ENCODE measurements around the gene ZDHHC11B. TPM values are rescaled to one million over a fixed set of nuclear protein-coding genes. Genes with fewer than 3 reads are reported as not detected.
A peak's percentile ranks its signal among the peaks of the same experiment; 100 is the strongest.
"Not testable (repeated sequence)": the region's sequence is repeated elsewhere in the genome, so short reads cannot be mapped to it uniquely, and the experiment has no call there.

ZDHHC11B gene, protein sequence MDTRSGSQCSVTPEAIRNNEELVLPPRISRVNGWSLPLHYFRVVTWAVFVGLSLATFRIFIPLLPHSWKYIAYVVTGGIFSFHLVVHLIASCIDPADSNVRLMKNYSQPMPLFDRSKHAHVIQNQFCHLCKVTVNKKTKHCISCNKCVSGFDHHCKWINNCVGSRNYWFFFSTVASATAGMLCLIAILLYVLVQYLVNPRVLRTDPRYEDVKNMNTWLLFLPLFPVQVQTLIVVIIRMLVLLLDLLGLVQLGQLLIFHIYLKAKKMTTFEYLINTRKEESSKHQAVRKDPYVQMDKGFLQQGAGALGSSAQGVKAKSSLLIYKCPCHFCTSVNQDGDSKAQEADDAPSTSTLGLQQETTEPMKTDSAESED
- polyA plus RNA-seq (ENCODE audit: insufficient read length in 4 of 4), result 1 to 10 TPM; 1.7 to 7.7 (median 4.0) TPM

DNA sequence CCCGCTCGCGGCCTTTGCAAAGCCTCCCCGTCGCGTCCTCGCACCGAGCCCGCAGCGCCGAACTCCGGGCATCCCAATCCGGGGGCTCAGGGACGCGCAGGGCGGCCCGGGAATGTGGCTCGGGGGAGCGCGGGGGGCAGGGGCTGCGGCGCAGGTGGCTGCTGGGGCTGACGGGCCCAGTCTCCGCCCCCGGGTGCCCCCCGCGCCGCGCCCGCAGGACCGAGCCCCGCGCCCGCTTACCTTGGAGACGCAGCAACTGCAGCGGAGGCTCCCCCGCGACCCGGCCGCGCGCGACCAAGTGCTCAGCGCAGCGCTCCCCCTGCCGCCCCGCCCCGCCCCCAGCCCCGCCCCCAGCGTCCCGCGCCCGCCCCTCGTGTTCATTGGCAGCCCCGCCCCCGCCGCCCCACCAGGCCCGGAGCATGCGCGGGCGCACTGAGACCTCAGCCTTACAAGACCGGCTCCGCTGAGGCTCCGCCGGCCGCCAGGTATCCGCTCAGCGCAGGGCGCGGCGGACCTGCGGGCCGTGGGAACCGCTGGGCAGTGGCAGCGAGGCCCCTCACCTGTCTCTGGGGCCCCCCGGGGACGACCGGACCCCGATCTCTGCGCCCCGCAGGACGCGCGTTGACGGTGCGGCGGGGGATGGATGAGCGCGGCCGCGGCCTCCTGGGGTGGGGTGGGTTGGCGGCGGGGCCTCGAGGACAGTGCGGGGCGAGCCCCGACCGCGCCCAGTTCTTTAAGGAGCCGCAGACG, at the start of gene ZDHHC11B:
Gene ZDHHC11B (minus strand): TSS at position 302 of the 750 bp plus-strand sequence. CDS start 17,810 bp downstream, outside the sequence.
- DNase-seq (ENCODE audit: low read depth in 4 of 4, low spot score in 3 of 4), result peak in 3 of 4 donors; percentile 36 to 76 (median 63)

- not testable (repeated sequence) for DNase-seq (ENCODE audit: low read depth in 4 of 4, low spot score in 3 of 4)
These were observed 49.5 kb upstream of the ZDHHC11B start for GRCh38 chr5:834013-834412.

DNA sequence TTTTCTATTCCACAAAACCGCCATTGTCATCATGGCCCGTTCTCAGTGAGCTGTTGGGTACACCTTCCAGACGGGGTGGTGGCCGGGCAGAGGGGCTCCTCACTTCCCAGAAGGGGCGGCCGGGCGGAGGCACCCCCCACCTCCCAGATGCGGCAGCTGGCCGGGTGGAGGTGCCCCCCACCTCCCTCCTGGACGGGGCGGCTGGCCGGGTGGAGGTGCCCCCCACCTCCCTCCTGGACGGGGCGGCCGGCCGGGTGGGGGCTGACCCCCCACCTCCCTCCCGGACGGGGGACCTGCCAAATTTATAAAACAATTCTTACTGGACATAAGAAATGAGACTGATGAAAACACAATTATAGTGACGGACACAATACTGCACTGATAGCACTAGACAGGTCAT, 43.7 kb upstream of the ZDHHC11B start:
- DNase-seq (ENCODE audit: low read depth in 4 of 4, low spot score in 3 of 4), result not testable (repeated sequence)

- not testable (repeated sequence) for DNase-seq (ENCODE audit: low read depth in 4 of 4, low spot score in 3 of 4)
These were observed 41.0 kb upstream of the ZDHHC11B start for GRCh38 chr5:825544-825943.

DNA sequence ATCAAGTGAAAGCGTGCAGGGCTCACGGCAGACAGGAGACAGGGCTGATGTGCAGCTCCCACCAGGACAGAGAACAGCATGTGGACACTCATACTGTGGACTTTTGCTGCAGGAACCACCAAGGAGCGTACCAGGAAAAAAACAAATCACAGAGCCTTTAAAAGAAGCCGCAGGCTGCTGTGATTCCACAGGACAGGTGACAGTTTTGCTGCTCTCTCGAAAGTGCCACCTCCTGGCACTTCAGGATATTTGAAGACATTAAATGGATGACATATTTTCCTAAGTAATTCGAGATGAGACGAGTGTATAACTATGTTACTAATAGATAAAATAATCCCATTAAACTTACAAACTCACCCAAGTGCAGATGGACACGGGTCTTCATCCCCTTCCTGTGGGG, 37.0 kb upstream of the ZDHHC11B start:
- DNase-seq (ENCODE audit: low read depth in 4 of 4, low spot score in 3 of 4), result no peak

- no peak for DNase-seq (ENCODE audit: low read depth in 4 of 4, low spot score in 3 of 4)
These were observed 35.7 kb upstream of the ZDHHC11B start for GRCh38 chr5:820245-820644.

- DNase-seq (ENCODE audit: low read depth in 4 of 4, low spot score in 3 of 4), result no peak
These were observed 34.5 kb upstream of the ZDHHC11B start for GRCh38 chr5:819078-819477.

DNA sequence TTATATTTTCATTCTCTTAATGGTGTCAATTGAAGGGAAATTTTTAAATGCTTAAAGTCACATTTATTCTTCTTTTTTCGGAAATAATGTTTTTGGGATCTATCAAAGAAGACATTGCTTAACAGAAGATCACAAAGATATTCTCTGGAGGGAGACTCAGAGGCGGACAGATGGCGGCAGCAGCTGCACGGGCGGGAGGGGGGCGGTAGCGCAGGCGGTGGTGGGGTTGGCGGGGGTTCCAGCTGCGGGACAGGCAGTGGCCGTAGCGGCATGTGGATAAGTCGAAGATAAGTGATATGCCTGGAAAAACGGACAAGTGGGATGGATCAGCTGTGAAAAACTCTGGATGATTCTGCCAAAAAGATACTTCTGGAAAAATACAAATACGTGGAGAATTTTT, 31.6 kb upstream of the ZDHHC11B start:
- DNase-seq (ENCODE audit: low read depth in 4 of 4, low spot score in 3 of 4), result no peak

DNA sequence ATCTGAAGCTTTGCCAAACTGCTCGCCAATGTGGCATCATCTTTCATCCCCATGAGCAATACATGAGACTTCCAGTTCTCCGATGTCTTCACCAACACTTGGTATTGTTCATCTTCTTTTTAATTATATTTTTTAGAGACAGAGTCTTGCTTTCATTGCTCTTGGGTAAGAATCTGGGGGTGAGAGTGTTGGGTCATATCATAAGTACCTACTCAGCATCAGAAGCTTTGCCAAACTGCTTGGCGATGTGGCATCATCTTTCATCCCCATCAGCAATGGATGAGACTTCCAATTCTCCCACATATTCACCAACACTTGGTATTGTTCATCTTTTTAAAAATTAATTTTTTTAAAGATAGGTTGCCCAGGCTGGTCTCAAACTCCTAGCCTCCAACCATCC, 30.9 kb upstream of the ZDHHC11B start:
- DNase-seq (ENCODE audit: low read depth in 4 of 4, low spot score in 3 of 4), result no peak

DNA sequence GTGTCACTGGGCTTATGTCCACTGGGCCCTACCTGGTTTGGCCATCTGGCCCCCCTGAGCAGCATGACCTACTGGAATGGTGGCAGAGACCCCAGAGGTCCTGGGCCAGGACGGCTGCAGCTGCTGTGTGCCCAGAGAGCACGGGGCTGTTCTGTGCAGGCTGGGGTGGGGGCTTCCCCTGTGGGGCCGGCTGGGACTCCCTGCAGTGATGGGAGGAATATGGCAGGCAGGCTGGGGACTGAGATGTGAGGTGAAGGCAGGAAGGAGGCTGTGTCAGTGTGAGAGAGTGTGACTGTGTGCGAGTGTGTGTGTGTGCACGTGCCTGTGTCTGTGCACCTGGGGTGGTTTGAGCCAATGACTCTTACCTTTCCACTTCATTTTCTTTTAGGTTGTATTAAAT, 29.0 kb upstream of the ZDHHC11B start:
- not testable (repeated sequence) for DNase-seq (ENCODE audit: low read depth in 4 of 4, low spot score in 3 of 4)

- not testable (repeated sequence) for DNase-seq (ENCODE audit: low read depth in 4 of 4, low spot score in 3 of 4)
These were observed 26.9 kb upstream of the ZDHHC11B start for GRCh38 chr5:811384-811783.

DNA sequence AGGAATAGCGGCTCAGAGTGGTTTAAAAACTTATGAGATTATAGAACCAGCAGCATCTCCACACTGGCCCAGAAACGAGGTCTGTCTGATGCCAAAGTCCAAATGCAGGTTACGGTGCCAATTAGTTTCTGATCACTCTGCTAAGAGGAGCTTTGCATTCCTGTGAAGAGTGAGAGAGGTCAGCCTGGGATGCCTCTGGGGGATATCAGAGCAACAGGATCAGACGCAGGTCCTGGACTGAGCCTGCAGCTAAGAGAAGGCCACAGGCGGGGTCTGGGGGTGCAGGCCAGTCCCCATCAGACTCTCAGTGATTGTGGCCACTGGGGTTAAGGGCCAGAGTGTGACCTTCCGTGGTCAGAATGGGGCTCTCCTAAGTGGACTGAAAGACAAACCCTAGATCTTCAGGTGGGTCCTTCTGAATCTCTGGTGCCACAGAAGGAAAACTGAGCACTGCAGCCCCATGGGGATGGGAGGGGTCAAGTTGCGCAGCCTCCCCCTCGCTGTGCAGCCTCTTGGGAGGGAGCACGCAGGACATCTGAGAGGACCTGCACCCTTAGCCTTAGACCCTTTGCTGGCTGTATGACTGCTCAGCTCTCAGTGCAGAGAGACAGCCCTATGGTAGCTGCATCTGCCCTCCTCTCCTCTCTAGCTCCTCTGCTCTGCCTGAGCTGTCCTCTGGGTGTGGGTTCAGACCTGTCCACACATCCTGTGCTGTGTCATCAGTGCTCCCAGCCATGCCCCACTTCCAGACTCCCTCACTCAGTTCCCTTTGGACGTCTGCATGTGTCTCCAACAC, 23.4 kb upstream of the ZDHHC11B start:
- not testable (repeated sequence) for DNase-seq (ENCODE audit: low read depth in 4 of 4, low spot score in 3 of 4)

DNA sequence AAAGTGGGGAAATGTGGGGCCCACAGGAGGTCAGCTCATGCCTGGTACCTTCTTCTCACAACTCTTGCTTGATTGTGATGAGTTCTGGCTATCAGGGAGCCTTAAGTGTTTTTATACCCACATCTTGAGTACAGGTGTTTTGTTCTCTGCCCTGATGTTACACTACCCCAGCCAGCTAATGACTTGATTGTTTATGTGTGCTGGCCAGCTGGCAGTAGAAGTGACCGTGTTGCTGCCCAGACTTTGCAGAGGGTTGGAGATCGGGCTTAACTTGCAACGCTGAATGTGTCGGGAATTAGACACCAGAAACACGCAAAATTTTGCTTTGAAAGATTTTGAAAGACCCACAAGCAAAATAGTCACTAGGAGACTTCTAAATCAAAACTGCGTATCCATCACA, 16.9 kb upstream of the ZDHHC11B start:
- no peak for DNase-seq (ENCODE audit: low read depth in 4 of 4, low spot score in 3 of 4)

DNA sequence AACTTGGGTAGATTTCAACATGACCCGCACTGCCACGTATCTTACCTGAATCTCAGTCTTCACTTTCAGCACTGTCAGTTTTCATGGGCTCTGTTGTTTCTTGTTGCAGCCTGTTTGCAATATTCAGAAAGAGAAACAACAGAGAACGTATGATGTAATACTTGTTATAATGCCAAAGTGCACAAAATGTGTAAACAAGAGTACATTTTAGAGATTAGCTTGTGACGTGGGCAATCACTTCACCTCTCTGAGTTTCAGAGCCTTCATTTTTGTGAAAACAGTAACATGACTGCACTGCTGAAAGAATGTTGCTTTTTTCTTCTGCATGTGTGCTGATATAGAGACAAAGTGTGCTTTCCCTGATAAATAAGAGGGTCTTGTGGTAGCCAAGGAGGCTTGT, 16.5 kb upstream of the ZDHHC11B start:
- not testable (repeated sequence) for DNase-seq (ENCODE audit: low read depth in 4 of 4, low spot score in 3 of 4)

DNA sequence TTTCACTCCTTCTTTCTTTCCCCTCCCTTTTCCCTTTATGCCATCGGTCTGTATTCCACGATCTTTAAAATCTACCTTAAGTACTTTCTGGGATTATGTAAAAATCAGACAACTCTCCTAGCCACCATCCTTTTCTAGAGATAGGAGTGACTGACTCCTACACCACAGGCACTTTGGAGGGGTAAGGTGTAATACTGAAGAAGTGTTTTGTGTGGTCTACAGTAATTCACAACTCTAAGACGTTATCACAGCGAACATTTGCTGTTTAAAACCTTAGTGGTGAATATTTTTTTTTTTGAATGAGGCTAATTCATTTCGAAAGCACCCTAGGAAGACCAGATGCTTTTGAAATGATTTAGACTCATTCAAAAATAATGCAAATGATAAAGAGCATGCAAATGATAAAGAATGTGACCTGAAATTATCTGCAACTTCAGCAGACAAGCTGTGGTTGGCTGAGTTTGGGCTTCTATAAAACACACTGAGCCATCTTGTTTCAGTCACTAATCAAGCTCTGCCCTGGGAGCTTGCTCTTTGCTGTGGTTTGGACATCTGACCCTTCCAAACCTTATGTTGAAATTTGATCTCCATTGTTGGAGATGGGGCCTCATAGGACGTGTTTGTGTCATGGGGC, 14.1 kb upstream of the ZDHHC11B start:
- DNase-seq (ENCODE audit: low read depth in 4 of 4, low spot score in 3 of 4), result not testable (repeated sequence)

GRCh38 chr5:797986-798385, 13.5 kb upstream of the ZDHHC11B start:
- not testable (repeated sequence) for DNase-seq (ENCODE audit: low read depth in 4 of 4, low spot score in 3 of 4)

DNA sequence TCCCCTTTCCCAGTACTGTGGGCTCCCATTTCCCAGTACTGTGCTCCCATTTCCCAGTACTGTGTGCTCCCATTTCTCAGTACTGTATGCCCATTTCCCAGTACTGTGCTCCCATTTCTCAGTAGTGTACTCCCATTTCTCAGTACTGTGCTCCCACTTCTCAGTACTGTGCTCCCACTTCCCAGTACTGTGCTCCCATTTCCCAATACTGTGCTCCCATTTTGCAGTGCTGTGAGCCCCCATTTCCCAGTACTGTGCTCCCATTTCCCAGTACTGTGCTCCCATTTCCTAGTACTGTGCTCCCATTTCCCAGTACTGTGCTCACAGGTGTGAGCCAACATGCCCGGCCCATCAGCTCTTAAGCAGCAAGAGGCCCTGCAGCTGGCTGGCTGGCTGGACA, 11.3 kb upstream of the ZDHHC11B start:
- DNase-seq (ENCODE audit: low read depth in 4 of 4, low spot score in 3 of 4), result not testable (repeated sequence)

DNA sequence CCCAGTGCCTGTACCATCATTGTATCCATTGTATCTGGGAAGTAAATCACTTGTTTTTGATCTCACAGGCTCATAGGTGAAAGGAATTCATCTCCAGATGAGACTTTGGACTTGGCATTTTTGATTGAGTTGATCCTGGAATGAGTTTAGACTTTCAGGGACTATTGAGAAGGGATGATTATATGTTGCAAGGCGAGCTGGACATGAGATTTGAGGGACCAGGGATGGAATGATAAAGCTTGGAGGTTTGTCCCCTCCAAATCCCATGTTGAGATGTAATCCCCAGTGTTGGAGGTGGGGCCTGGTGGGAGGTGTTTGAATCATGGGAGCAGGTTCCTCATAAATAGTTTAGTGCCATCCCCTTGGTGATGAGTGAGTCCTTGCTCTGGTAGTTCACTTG, 10.4 kb upstream of the ZDHHC11B start:
- DNase-seq (ENCODE audit: low read depth in 4 of 4, low spot score in 3 of 4), result not testable (repeated sequence)

DNA sequence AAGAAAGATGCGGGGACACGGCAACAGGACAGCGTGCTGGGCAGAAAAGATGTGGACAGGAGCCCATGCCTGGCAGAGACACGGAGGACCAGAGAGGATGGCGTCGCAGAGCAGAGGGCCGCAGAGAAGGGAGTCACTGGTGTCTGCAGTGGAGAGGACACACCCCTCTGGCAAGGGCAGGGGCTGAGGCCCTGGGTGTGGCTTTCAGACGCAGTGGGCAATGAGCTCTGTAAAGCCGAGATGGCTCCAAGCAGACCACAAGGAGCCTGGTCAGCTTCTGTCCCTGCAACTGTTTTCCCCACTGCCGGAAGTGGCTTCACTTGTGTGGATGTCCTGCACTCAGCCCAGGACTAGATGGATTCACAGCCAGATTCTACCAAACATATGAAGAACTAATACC, 4.2 kb upstream of the ZDHHC11B start:
- not testable (repeated sequence) for DNase-seq (ENCODE audit: low read depth in 4 of 4, low spot score in 3 of 4)

DNA sequence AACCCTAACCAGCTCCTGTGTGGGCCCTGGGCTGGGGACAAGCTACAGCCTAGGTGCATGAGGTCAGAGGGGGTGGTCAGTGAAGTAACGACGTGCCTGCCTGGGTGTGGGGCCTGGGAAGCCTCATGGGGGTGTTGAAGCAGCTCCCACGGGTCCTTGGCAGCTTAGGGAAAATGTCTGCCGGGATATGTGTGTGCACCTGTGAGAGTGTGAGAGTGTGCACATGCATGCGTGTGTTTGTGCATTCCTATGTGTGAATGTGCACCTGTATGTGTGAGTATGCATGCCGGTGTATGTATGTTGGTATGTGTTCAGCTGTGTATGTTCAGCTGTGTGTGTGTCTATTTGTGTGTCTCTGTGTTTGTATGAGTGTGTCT, 3.3 kb upstream of the ZDHHC11B start:
- DNase-seq (ENCODE audit: low read depth in 4 of 4, low spot score in 3 of 4), result not testable (repeated sequence)
